OCI-LY1 (cell line): ENCODE results near the gene HBG1.

Experiments
- EZH2 ChIP-seq: fragments of 200-600 bp; sonication (generic), shearing (Covaris generic); IDR thresholded peaks from 2 replicates; pipeline ENCODE4 v1.8.0; 2017; ENCODE audit warnings: borderline replicate concordance, mixed run types, mild to moderate bottlenecking, antibody characterized with exemption, low read length, moderate library complexity, mixed read lengths
- TF ChIP-seq, protein P1 (sequence below): fragments of 200-600 bp; sonication (generic), shearing (Covaris generic); IDR thresholded peaks from 2 replicates; pipeline ENCODE4 v1.5.1; 2017; ENCODE audit warnings: mild to moderate bottlenecking, antibody characterized with exemption, low read length, moderate library complexity, mixed read lengths

DNA sequence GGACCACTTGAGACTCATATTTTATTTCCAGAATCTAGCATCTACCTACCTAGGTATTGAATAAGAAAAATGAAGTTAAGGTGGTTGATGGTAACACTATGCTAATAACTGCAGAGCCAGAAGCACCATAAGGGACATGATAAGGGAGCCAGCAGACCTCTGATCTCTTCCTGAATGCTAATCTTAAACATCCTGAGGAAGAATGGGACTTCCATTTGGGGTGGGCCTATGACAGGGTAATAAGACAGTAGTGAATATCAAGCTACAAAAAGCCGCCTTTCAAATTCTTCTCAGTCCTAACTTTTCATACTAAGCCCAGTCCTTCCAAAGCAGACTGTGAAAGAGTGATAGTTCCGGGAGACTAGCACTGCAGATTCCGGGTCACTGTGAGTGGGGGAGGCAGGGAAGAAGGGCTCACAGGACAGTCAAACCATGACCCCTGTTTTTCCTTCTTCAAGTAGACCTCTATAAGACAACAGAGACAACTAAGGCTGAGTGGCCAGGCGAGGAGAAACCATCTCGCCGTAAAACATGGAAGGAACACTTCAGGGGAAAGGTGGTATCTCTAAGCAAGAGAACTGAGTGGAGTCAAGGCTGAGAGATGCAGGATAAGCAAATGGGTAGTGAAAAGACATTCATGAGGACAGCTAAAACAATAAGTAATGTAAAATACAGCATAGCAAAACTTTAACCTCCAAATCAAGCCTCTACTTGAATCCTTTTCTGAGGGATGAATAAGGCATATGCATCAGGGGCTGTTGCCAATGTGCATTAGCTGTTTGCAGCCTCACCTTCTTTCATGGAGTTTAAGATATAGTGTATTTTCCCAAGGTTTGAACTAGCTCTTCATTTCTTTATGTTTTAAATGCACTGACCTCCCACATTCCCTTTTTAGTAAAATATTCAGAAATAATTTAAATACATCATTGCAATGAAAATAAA lies 24.8 kb downstream of the HBG1 start:
- TF ChIP-seq, protein P1, sequence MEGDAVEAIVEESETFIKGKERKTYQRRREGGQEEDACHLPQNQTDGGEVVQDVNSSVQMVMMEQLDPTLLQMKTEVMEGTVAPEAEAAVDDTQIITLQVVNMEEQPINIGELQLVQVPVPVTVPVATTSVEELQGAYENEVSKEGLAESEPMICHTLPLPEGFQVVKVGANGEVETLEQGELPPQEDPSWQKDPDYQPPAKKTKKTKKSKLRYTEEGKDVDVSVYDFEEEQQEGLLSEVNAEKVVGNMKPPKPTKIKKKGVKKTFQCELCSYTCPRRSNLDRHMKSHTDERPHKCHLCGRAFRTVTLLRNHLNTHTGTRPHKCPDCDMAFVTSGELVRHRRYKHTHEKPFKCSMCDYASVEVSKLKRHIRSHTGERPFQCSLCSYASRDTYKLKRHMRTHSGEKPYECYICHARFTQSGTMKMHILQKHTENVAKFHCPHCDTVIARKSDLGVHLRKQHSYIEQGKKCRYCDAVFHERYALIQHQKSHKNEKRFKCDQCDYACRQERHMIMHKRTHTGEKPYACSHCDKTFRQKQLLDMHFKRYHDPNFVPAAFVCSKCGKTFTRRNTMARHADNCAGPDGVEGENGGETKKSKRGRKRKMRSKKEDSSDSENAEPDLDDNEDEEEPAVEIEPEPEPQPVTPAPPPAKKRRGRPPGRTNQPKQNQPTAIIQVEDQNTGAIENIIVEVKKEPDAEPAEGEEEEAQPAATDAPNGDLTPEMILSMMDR, result no peak
- TF ChIP-seq EZH2, result no peak
